Fibroblast of skin of left quadriceps (primary cell): ENCODE data around the gene ADCY1.

ENCODE experiments used
- DNase-seq, 2 experiments: peaks; one replicate each; pipeline ENCODE4 v3.0.0-alpha.2; 2013; ENCODE audit warnings: low read depth in 2 of 2

ADCY1 gene

GRCh38 chr7:45663965-45664633 is 89.9 kb downstream of the ADCY1 start:
- no peak for DNase-seq

- no peak for DNase-seq
Observed at GRCh38 chr7:45665172-45665571, 91.0 kb downstream of the ADCY1 start.

- DNase-seq: no peak
Observed at GRCh38 chr7:45670227-45670626, 96.1 kb downstream of the ADCY1 start.

- DNase-seq: no peak
Observed at GRCh38 chr7:45670717-45671116, 96.5 kb downstream of the ADCY1 start.

DNA sequence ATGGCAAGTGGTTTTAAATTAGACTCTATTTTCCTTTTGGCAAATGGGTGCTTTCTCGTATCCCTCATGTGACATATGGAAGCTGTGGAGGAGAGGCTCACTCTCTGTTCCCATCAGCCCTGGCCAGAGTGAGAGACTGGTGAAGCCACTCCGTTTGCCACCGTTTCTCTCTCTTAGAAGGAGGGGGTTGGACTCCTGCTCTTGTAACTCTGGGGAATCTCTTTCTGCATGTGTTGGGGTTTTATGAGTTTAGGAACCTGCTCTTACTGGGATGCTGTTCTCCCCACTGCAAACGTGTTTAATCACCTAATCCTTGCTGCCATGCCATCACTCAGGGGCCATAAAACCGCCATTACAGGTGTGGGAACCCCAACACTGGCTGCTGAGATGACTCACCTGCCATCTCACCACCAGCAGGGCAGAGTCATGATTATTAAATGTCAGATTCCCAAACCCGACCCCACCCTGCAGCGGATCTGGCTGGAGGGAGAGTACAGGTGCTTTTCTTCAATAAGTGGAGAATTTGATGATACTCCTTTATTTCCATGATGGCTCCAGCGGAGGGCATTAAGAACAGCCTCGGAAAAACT is 103.2 kb downstream of the ADCY1 start:
- no peak for DNase-seq

GRCh38 chr7:45679516-45679915 is 105.3 kb downstream of the ADCY1 start:
- DNase-seq: no peak

GRCh38 chr7:45680776-45681175 is 106.6 kb downstream of the ADCY1 start:
- no peak for DNase-seq

- DNase-seq: no peak
Observed at GRCh38 chr7:45681596-45682357, 107.6 kb downstream of the ADCY1 start.

GRCh38 chr7:45682358-45682735 is 108.2 kb downstream of the ADCY1 start:
- no peak for DNase-seq

DNA sequence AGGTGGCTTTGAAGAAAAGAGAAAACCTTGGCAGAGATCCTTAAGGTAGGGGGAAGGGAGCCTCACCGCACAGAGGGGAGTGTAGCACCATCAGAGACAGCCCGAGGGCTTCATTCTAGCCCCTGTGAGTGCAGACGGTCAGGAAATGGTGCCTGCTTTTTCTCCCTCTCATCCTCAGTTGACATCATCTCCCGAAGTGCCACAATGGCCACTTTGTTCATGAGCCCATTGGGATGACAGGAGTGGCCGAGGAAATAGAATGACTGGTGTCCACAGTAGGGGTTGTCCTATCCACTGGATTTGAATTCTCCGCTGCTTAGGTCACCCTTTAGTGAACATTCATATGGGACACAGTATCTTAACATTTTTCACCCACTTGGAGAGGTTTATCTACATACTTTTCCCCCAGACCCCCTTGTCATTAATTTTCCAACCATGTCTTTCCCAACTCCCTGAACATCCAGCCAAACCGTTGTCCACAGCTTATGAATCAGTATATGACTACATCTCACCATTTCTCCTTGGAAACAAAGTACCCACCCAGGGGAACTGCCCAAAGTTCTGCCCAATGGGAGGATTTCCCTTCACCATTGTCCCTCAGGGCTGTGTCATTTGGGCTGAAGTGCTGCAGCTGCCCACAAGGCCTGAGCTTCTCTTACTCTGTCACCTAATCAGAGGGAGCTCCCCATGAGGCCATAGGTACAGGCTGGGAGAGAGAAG is 108.8 kb downstream of the ADCY1 start:
- DNase-seq: no peak

GRCh38 chr7:45683556-45684148 is 109.5 kb downstream of the ADCY1 start:
- DNase-seq: no peak

DNA sequence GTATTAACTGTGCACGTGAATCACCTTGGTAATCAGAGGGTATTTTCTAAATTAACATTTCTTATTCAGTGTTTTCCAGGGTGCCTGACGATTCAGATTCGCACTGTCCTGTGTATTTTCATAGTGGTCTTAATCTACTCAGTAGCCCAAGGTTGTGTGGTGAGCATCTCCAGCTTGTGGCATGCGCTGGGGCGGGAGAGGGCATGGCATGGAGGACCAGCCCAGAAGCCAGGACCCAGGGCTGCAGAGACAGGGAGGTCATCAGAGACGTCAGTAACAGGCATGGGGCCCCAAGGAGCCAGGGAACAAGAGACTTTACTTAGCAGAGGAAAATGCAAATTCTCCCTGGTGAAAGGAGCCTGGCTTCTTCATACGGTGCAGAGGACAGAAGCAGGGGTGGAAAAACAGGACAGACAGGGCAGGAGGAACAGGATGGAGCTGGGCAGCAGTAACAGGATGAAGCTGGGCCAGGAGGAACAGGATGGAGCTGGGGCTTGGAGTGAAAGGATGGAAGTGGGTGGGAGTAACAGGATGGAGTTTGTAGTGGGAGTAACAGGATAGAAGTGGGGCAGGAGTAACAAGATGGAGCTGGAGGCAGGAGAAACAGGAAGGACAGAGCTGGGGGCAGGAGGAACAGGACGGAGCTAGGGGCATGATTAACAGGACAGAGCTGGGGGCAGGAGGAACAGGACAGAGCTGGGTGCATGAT is 110.9 kb downstream of the ADCY1 start:
- DNase-seq: no peak

DNA sequence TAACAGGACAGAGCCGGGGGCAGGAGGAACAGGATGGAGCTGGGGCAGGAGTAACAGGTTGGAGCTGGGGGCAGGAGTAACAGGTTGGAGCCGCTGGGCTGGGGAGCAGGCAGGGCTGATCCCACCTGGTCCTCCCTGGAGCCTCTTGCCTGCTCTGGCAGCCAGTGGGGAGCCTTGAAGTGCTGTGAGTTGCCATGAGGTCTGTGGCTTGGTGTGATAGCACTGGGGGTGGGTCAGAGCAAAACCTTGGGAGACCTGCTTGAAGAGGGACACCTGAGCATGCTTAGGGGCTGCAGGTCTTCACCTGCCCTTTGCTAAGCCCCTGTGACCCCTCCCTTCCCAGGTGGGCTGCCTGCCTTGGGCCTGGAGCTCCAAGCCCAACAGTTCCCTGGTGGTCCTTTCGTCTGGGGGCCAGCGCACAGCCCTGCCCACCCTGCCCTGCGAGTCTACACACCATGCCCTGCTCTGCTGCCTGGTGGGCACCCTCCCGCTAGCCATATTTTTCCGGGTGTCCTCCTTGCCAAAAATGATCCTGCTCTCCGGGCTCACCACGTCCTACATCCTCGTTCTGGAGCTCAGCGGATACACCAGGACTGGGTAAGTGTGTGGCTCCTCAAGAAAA is 111.6 kb downstream of the ADCY1 start:
- no peak for DNase-seq

- no peak for DNase-seq
Observed at GRCh38 chr7:45686441-45687184, 112.4 kb downstream of the ADCY1 start.

- no peak for DNase-seq
Observed at GRCh38 chr7:45687185-45687560, 113.0 kb downstream of the ADCY1 start.

- DNase-seq: no peak
Observed at GRCh38 chr7:45687721-45688120, 113.6 kb downstream of the ADCY1 start.

GRCh38 chr7:45688382-45688781 is 114.2 kb downstream of the ADCY1 start:
- no peak for DNase-seq

DNA sequence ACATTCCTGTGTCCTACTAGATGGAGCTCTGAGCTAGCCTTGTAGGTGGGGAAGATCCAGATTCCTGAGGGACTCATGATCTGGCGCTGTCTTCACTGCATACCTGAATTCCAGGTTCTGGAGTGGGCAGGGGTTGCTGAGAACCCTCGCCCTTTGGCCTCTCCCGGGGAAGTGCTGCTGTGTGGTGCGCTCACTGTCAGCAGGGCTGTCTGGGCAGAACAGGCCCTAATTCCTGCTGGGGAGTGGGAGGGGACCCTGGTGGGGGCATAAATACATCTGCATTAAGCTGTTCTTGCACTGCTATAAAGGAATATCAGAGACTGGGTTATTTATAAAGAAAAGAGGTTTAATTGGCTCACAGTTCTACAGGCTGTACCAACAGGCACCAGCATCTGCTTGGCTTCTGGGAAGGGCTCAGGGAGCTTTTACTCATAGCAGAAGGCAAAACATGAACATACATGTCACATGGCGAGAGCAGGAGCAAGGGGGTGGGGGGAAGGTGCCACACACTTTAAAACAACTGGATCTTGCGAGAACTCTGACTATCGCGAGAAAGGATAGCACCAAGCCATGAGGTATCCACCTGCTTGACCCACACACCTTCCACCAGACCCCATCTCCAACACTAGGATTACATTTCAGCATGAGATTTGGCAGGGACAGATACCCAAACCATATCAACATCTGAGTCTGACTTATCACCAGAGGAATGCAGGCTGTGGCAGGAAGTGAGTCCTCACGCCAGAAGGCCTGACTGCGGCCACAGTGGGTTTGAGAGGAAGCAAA is 115.0 kb downstream of the ADCY1 start:
- peak; percentile 55 to 56 for DNase-seq
